OCI-LY7 (cell line): ENCODE measurements around the gene PLXNB1.

ENCODE experiments used
- EZH2phosphoT487 ChIP-seq: fragments of 200-600 bp; sonication (generic); IDR thresholded peaks from 2 replicates; pipeline ENCODE4 v1.6.1; 2018; ENCODE audit warnings: low read depth, borderline replicate concordance, mild to moderate bottlenecking, mixed run types, antibody characterized with exemption, low read length, moderate library complexity, mixed read lengths
- TF ChIP-seq, protein P1 (sequence below): fragments of 200-600 bp; sonication (generic); conservative IDR thresholded peaks from 2 replicates; pipeline ENCODE4 v1.5.1; 2014; ENCODE audit warnings: mild to moderate bottlenecking, antibody characterized with exemption, low read length, moderate library complexity, mixed read lengths

DNA sequence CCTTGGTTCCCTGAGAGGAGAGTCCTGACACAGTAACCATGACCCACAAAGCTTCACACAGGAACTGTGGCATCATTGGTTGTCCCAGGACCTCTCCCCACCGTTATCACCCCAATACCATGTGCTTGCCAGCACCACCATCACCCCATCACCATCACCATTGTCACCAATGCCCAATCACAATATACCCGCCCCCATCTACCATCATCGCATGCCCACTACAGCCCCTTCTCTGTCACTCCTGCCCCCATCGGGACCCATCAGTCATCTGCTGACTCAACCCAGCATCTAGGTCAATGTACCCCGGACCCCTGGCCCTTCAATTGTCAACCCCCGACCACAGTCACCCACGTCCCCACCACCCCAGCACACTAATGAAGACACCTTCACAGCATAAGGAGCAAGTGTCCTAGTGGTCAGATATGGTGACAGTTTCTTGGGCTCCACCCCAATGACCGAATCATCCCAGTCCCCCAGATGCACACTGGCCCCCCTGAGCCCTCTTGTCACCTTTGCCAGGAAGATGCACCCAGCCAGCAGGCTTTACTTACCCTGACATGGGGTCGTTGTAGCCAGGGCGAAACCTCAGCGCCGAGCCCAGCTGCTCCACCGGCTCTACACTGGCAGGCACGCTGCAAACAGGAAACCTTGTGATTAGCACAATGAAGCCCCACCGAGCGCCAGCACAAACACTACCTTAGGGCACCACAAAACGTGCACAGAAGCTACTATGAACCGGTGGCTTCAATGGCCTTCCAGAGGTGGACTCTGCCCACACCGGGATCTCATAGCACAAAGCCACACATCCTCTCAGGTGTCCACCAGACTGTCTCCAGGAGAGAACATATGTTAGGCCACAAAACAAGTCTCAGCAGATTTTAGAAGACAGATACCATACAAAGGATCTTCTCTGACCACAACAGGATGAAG is 49.0 kb upstream of the PLXNB1 start:
- TF ChIP-seq, protein P1, sequence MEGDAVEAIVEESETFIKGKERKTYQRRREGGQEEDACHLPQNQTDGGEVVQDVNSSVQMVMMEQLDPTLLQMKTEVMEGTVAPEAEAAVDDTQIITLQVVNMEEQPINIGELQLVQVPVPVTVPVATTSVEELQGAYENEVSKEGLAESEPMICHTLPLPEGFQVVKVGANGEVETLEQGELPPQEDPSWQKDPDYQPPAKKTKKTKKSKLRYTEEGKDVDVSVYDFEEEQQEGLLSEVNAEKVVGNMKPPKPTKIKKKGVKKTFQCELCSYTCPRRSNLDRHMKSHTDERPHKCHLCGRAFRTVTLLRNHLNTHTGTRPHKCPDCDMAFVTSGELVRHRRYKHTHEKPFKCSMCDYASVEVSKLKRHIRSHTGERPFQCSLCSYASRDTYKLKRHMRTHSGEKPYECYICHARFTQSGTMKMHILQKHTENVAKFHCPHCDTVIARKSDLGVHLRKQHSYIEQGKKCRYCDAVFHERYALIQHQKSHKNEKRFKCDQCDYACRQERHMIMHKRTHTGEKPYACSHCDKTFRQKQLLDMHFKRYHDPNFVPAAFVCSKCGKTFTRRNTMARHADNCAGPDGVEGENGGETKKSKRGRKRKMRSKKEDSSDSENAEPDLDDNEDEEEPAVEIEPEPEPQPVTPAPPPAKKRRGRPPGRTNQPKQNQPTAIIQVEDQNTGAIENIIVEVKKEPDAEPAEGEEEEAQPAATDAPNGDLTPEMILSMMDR: no peak
- no peak for TF ChIP-seq EZH2phosphoT487
